NCI-H748 treated with DMSO at 0.1 percent for 48 hours (cell line): ENCODE results near the gene ZNF883.
"Not testable (repeated sequence)": the region's sequence is repeated elsewhere in the genome, so short reads cannot be mapped to it uniquely, and the experiment has no call there.

ENCODE experiments used
- DNase-seq: peaks from one replicate; lab custom pipeline; 2025; lab: John Stamatoyannopoulos, UW

The ZNF883 gene

GRCh38 chr9:113011911-113012381 lies at the start of gene ZNF883:
TSS of gene ZNF883 (minus strand) at chr9:113012192.
- DNase-seq = peak; percentile 74

GRCh38 chr9:113061072-113061850 lies 49.3 kb upstream of the ZNF883 start:
- DNase-seq = not testable (repeated sequence)

- not testable (repeated sequence) for DNase-seq
Observed at GRCh38 chr9:113059581-113060284, 47.7 kb upstream of the ZNF883 start.

GRCh38 chr9:113057193-113057592 lies 45.2 kb upstream of the ZNF883 start:
- no peak for DNase-seq

- peak; percentile 94 for DNase-seq
Observed at GRCh38 chr9:113056191-113057106, 44.5 kb upstream of the ZNF883 start, which contains the start of gene ZFP37. TSS of gene ZFP37 (minus strand) at chr9:113056724. CDS start at chr9:113056688, 36 bp downstream.

- no peak for DNase-seq
Observed at GRCh38 chr9:113042884-113043657, 31.1 kb upstream of the ZNF883 start.

- DNase-seq = no peak
Observed at GRCh38 chr9:113026200-113026599, 14.2 kb upstream of the ZNF883 start.

GRCh38 chr9:113018247-113018646 lies 6.3 kb upstream of the ZNF883 start:
- DNase-seq = no peak

GRCh38 chr9:113012492-113012891 lies 500 bp upstream of the ZNF883 start:
- peak; percentile 12 for DNase-seq

- DNase-seq = no peak
Observed at GRCh38 chr9:113005777-113006176, 6.2 kb downstream of the ZNF883 start.

- DNase-seq = no peak
Observed at GRCh38 chr9:112997236-112997941, 14.6 kb downstream of the ZNF883 start.

- peak; percentile 5 for DNase-seq
Observed at GRCh38 chr9:112971415-112971814, 40.6 kb downstream of the ZNF883 start.

- DNase-seq = peak; percentile 13
Observed at GRCh38 chr9:112970939-112971338, 41.1 kb downstream of the ZNF883 start.

GRCh38 chr9:112969730-112970129 lies 42.3 kb downstream of the ZNF883 start:
- DNase-seq = no peak

- no peak for DNase-seq
Observed at GRCh38 chr9:112955550-112955949, 56.4 kb downstream of the ZNF883 start.

- DNase-seq = no peak
Observed at GRCh38 chr9:112945620-112946208, 66.3 kb downstream of the ZNF883 start.

- no peak for DNase-seq
Observed at GRCh38 chr9:112939418-112939817, 72.6 kb downstream of the ZNF883 start.

- no peak for DNase-seq
Observed at GRCh38 chr9:112933696-112934095, 78.3 kb downstream of the ZNF883 start.

- peak; percentile 38 for DNase-seq
Observed at GRCh38 chr9:112925058-112925641, 86.8 kb downstream of the ZNF883 start.

GRCh38 chr9:112921549-112921948 lies 90.4 kb downstream of the ZNF883 start:
- no peak for DNase-seq
